ENCODE measurements around the gene KLHL29. TPM values are rescaled to one million over a fixed set of nuclear protein-coding genes. Genes with fewer than 3 reads are reported as not detected.
"Not testable (repeated sequence)": the region's sequence is repeated elsewhere in the genome, so short reads cannot be mapped to it uniquely, and the experiment has no call there.

Gene KLHL29
- total RNA-seq, 2 experiments from 2014 or later = 0.23 to 0.66 TPM

GRCh38 chr2:23346029-23346428 is 39.0 kb upstream of the KLHL29 start:
- no peaks in the 10 kb centered on the region for H3K9me2 ChIP-seq (ENCODE audit: insufficient read depth, low read length)
- intact Hi-C loops (cut with micrococcal nuclease; ENCODE audit: unreplicated experiment) = no loop called here
- H3K27ac ChIP-seq (ENCODE audit: low read depth, low read length, poor library complexity, severe bottlenecking) = no peak overlapping the region
- no peak overlapping the region for H2AFZ ChIP-seq (ENCODE audit: low read length)
- no peaks in the 10 kb centered on the region for H3K9me3 ChIP-seq (ENCODE audit: low read length)
- ChIA-PET CTCF (ENCODE audit: unreplicated experiment) (no interaction called here), POLR2A (no interaction called here)
- H3K36me3 ChIP-seq (ENCODE audit: insufficient read depth, low read length) = no peaks in the 10 kb centered on the region
- no peaks in the 10 kb centered on the region for H4K20me1 ChIP-seq (ENCODE audit: insufficient read depth, low read length)
- no peak for DNase-seq (ENCODE audit: low spot score)
- no peak overlapping the region for H3K4me3 ChIP-seq (ENCODE audit: low read depth, low read length, poor library complexity, severe bottlenecking)
- no peak overlapping the region for H3K4me2 ChIP-seq (ENCODE audit: low read length)
- BruUV-seq (replicated peaks) = no TSS peak
- H3K79me2 ChIP-seq (ENCODE audit: insufficient read depth, low read depth, low read length) = no peaks in the 10 kb centered on the region
- no peaks in the 10 kb centered on the region for H3K4me1 ChIP-seq (ENCODE audit: insufficient read depth, low read length, poor library complexity, severe bottlenecking)
- TF ChIP-seq EZH2phosphoT487 (IDR thresholded peaks at IDR 0.05; ENCODE audit: borderline replicate concordance, low read depth, low read length) (no peak), CTCF (conservative IDR thresholded peaks at IDR 0.05; ENCODE audit: low read length) (no peak)

GRCh38 chr2:23346781-23347180 is 38.2 kb upstream of the KLHL29 start:
- CTCF ChIA-PET (ENCODE audit: unreplicated experiment) = no interaction called here
- H3K79me2 ChIP-seq (ENCODE audit: insufficient read depth, low read depth, low read length) = no peaks in the 10 kb centered on the region
- intact Hi-C loops (cut with micrococcal nuclease; ENCODE audit: unreplicated experiment) = no loop called here
- no peak overlapping the region for H3K4me2 ChIP-seq (ENCODE audit: low read length)
- BruUV-seq (replicated peaks) = no TSS peak
- H3K36me3 ChIP-seq (ENCODE audit: insufficient read depth, low read length) = no peaks in the 10 kb centered on the region
- no peaks in the 10 kb centered on the region for H3K9me3 ChIP-seq (ENCODE audit: low read length)
- H2AFZ ChIP-seq (ENCODE audit: low read length) = no peak overlapping the region
- no peaks in the 10 kb centered on the region for H3K9me2 ChIP-seq (ENCODE audit: insufficient read depth, low read length)
- H3K4me3 ChIP-seq (ENCODE audit: low read depth, low read length, poor library complexity, severe bottlenecking) = no peak overlapping the region
- no peak for TF ChIP-seq CTCF (conservative IDR thresholded peaks at IDR 0.05; ENCODE audit: low read length)
- TF ChIP-seq EZH2phosphoT487 (IDR thresholded peaks at IDR 0.05; ENCODE audit: borderline replicate concordance, low read depth, low read length) = no peak
- POLR2A ChIA-PET = no interaction called here
- H3K27ac ChIP-seq (ENCODE audit: low read depth, low read length, poor library complexity, severe bottlenecking) = no peak overlapping the region
- no peaks in the 10 kb centered on the region for H3K4me1 ChIP-seq (ENCODE audit: insufficient read depth, low read length, poor library complexity, severe bottlenecking)
- no peaks in the 10 kb centered on the region for H4K20me1 ChIP-seq (ENCODE audit: insufficient read depth, low read length)
- no peak for DNase-seq (ENCODE audit: low spot score)

- Histone ChIP-seq H4K20me1 (ENCODE audit: insufficient read depth, low read length) (no peaks in the 10 kb centered on the region), H2AFZ (ENCODE audit: low read length) (no peak overlapping the region), H3K79me2 (ENCODE audit: insufficient read depth, low read depth, low read length) (no peaks in the 10 kb centered on the region), H3K4me1 (ENCODE audit: insufficient read depth, low read length, poor library complexity, severe bottlenecking) (no peaks in the 10 kb centered on the region), H3K27ac (ENCODE audit: low read depth, low read length, poor library complexity, severe bottlenecking) (no peak overlapping the region), H3K36me3 (ENCODE audit: insufficient read depth, low read length) (no peaks in the 10 kb centered on the region), H3K9me2 (ENCODE audit: insufficient read depth, low read length) (no peaks in the 10 kb centered on the region), H3K9me3 (ENCODE audit: low read length) (no peaks in the 10 kb centered on the region), H3K4me2 (ENCODE audit: low read length) (no peak overlapping the region), H3K4me3 (ENCODE audit: low read depth, low read length, poor library complexity, severe bottlenecking) (no peak overlapping the region)
- ChIA-PET CTCF (ENCODE audit: unreplicated experiment) (no interaction called here), POLR2A (no interaction called here)
- BruUV-seq (replicated peaks) = no TSS peak
- DNase-seq (ENCODE audit: low spot score) = no peak
- TF ChIP-seq CTCF (conservative IDR thresholded peaks at IDR 0.05; ENCODE audit: low read length) = no peak
- no peak for TF ChIP-seq EZH2phosphoT487 (IDR thresholded peaks at IDR 0.05; ENCODE audit: borderline replicate concordance, low read depth, low read length)
- intact Hi-C loops (cut with micrococcal nuclease; ENCODE audit: unreplicated experiment) = no loop called here
Observed at GRCh38 chr2:23347471-23348092, 37.4 kb upstream of the KLHL29 start.

- H4K20me1 ChIP-seq (ENCODE audit: insufficient read depth, low read length); H3K4me2 ChIP-seq (ENCODE audit: low read length); H3K4me3 ChIP-seq (ENCODE audit: low read depth, low read length, poor library complexity, severe bottlenecking); DNase-seq (ENCODE audit: low spot score); H3K79me2 ChIP-seq (ENCODE audit: insufficient read depth, low read depth, low read length); H2AFZ ChIP-seq (ENCODE audit: low read length); H3K4me1 ChIP-seq (ENCODE audit: insufficient read depth, low read length, poor library complexity, severe bottlenecking); H3K36me3 ChIP-seq (ENCODE audit: insufficient read depth, low read length); H3K9me2 ChIP-seq (ENCODE audit: insufficient read depth, low read length); BruUV-seq (replicated peaks); CTCF ChIA-PET (ENCODE audit: unreplicated experiment); H3K9me3 ChIP-seq (ENCODE audit: low read length); POLR2A ChIA-PET; intact Hi-C loops (cut with micrococcal nuclease; ENCODE audit: unreplicated experiment); H3K27ac ChIP-seq (ENCODE audit: low read depth, low read length, poor library complexity, severe bottlenecking): not testable (repeated sequence)
Observed at GRCh38 chr2:23348093-23348481, 36.9 kb upstream of the KLHL29 start.

All from OCI-LY7 (cell line).